DND-41 (cell line): ENCODE measurements around the gene CDC25C.

Source experiments
- ATAC-seq: fragments of 200-7000 bp; cut with Tn5 transposase; 3 replicates; pipeline ENCODE4 v1.9.1; 2021; ENCODE audit warnings: low read depth; ENCODE audit not compliant: insufficient read depth
- DNase-seq: peaks from one replicate; pipeline ENCODE4 v3.0.0-alpha.2; 2020
- H2AFZ ChIP-seq: 2 replicates; pipeline ENCODE4 v1.6.0; 2012; ENCODE audit warnings: low read depth, low read length
- H3K27ac ChIP-seq: 2 replicates; pipeline ENCODE4 v1.5.1; 2012; ENCODE audit warnings: low read length, inconsistent platforms
- H3K27me3 ChIP-seq: fragments of 200-600 bp; sonication (generic); 2 replicates; pipeline ENCODE4 v1.6.0; 2012; ENCODE audit warnings: low read length, mild to moderate bottlenecking, inconsistent platforms; ENCODE audit not compliant: insufficient read depth, poor library complexity
- H3K36me3 ChIP-seq: 2 replicates; pipeline ENCODE4 v1.5.1; 2012; ENCODE audit warnings: low read length, inconsistent platforms; ENCODE audit not compliant: insufficient read depth
- H3K4me1 ChIP-seq: 2 replicates; pipeline ENCODE4 v1.5.1; 2012; ENCODE audit warnings: mild to moderate bottlenecking, low read length; ENCODE audit not compliant: insufficient read depth
- H3K4me2 ChIP-seq: 2 replicates; pipeline ENCODE4 v1.6.0; 2012; ENCODE audit warnings: mild to moderate bottlenecking, moderate library complexity, low read length, inconsistent platforms; ENCODE audit not compliant: insufficient read depth
- H3K4me3 ChIP-seq, 2 experiments: fragments of 200-600 bp in 1 of 2; shearing (Covaris generic) in 1 of 2; 2 replicates each; pipeline ENCODE4 v1.5.1; 2012 to 2016; ENCODE audit warnings: inconsistent platforms in 2 of 2, low read length in 2 of 2, mild to moderate bottlenecking in 2 of 2, low read depth in 1 of 2, moderate library complexity in 1 of 2
- H3K79me2 ChIP-seq: 2 replicates; pipeline ENCODE4 v1.6.0; 2012; ENCODE audit warnings: low read length, inconsistent platforms; ENCODE audit not compliant: insufficient read depth
- H3K9ac ChIP-seq: 2 replicates; pipeline ENCODE4 v1.6.0; 2012; ENCODE audit warnings: low read depth, mild to moderate bottlenecking, inconsistent platforms, low read length, moderate library complexity
- H3K9me3 ChIP-seq: 2 replicates; pipeline ENCODE4 v1.5.1; 2012; ENCODE audit warnings: low read length, moderate library complexity, mild to moderate bottlenecking, inconsistent platforms; ENCODE audit not compliant: insufficient read depth, severe bottlenecking
- H4K20me1 ChIP-seq: 2 replicates; pipeline ENCODE4 v1.6.0; 2012; ENCODE audit warnings: low read length; ENCODE audit not compliant: insufficient read depth
- EZH2 ChIP-seq: IDR thresholded peaks from 3 replicates; pipeline ENCODE4 v1.6.1; 2012; ENCODE audit warnings: borderline replicate concordance, low read depth, mild to moderate bottlenecking, moderate library complexity, low read length, inconsistent platforms; ENCODE audit not compliant: severe bottlenecking
- TF ChIP-seq, protein P1 (sequence below): IDR thresholded peaks from 2 replicates; pipeline ENCODE4 v1.5.1; 2012; ENCODE audit warnings: borderline replicate concordance, low read length, moderate library complexity, mild to moderate bottlenecking; ENCODE audit not compliant: poor library complexity, severe bottlenecking; ENCODE audit errors: extremely low read depth

Gene CDC25C

GRCh38 chr5:138353560-138354080, 22.0 kb upstream of the CDC25C start:
- peaks cover 60% of the 10 kb centered on the region for H3K79me2 ChIP-seq
- no peak for TF ChIP-seq EZH2
- TF ChIP-seq, protein P1, sequence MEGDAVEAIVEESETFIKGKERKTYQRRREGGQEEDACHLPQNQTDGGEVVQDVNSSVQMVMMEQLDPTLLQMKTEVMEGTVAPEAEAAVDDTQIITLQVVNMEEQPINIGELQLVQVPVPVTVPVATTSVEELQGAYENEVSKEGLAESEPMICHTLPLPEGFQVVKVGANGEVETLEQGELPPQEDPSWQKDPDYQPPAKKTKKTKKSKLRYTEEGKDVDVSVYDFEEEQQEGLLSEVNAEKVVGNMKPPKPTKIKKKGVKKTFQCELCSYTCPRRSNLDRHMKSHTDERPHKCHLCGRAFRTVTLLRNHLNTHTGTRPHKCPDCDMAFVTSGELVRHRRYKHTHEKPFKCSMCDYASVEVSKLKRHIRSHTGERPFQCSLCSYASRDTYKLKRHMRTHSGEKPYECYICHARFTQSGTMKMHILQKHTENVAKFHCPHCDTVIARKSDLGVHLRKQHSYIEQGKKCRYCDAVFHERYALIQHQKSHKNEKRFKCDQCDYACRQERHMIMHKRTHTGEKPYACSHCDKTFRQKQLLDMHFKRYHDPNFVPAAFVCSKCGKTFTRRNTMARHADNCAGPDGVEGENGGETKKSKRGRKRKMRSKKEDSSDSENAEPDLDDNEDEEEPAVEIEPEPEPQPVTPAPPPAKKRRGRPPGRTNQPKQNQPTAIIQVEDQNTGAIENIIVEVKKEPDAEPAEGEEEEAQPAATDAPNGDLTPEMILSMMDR: no peak
- peak overlapping the region; percentile 74 for H2AFZ ChIP-seq
- peaks cover 17% of the 10 kb centered on the region for H3K4me1 ChIP-seq
- ATAC-seq: no peak
- DNase-seq: no peak
- H3K36me3 ChIP-seq: peaks cover 15% of the 10 kb centered on the region
- peaks cover 26% of the 10 kb centered on the region; the same call in 1 of the 2 replicates for H4K20me1 ChIP-seq
- H3K9me3 ChIP-seq: peaks cover 4% of the 10 kb centered on the region
- no peaks in the 10 kb centered on the region for H3K27me3 ChIP-seq
- peak overlapping the region; percentile 93 for H3K9ac ChIP-seq
- peak overlapping the region; percentile 88 to 96 for H3K4me3 ChIP-seq
- H3K4me2 ChIP-seq: peak overlapping the region; percentile 72
- H3K27ac ChIP-seq: peak overlapping the region; percentile 89

- Histone ChIP-seq H3K4me3 (peak overlapping the region; percentile 88 to 96), H4K20me1 (peaks cover 26% of the 10 kb centered on the region; the same call in 1 of the 2 replicates), H3K4me2 (peak overlapping the region; percentile 72), H3K4me1 (peaks cover 17% of the 10 kb centered on the region), H3K27ac (peak overlapping the region; percentile 89), H3K79me2 (peaks cover 53% of the 10 kb centered on the region), H3K9ac (peak overlapping the region; percentile 93), H3K27me3 (no peaks in the 10 kb centered on the region), H3K9me3 (peaks cover 4% of the 10 kb centered on the region), H2AFZ (peak overlapping the region; percentile 74), H3K36me3 (peaks cover 22% of the 10 kb centered on the region)
- ATAC-seq (peak; percentile 65), DNase-seq (peak; percentile 70)
- TF ChIP-seq EZH2: no peak
- TF ChIP-seq, protein P1: peak; percentile 55
These were observed 21.3 kb upstream of the CDC25C start for GRCh38 chr5:138352722-138353559.

DNA sequence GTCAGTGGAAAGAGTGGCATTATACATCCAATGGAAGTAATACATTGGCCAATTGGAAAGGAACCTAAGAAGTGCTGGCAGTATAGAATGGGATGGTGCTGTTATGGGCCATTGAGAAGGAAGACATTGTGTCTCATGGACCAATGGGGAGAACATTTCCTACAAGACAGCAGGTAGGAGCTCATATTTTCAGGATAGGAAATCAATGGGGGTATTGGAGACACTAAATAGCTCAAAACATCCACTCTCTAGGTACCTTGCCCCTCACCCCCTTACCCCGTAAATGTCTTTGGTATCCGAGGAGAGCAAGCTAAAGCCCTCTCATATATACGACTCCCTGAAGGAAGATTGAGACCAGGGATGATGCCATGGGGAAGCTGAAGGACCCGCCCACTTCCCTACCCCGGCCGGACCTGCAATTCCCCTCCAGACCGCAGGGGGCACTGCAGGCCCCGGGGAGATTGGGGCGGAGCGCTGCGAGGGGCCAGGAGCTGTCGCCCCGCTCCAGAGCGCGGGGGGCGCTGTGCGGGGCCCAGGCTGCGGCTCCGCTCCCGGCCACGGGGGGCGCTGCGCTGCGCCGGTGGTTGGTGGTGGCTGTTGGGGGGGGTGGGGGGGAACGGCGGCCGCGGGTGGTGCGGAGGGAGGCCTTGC, 20.6 kb upstream of the CDC25C start, which contains the start of gene KDM3B:
KDM3B (plus strand) TSS at position 615 of the 651 bp plus-strand sequence. CDS start 111 bp downstream, outside the sequence.
- H2AFZ ChIP-seq: peak within 1 kb of the TSS; percentile 74
- H3K36me3 ChIP-seq: peaks cover 29% of the 10 kb centered on the region
- H3K27ac ChIP-seq: peak within 1 kb of the TSS; percentile 89
- peaks cover 17% of the 10 kb centered on the region for H3K4me1 ChIP-seq
- peak; percentile 78 for ATAC-seq
- peaks cover 46% of the 10 kb centered on the region for H3K79me2 ChIP-seq
- H4K20me1 ChIP-seq: peaks cover 24% of the 10 kb centered on the region; the same call in 1 of the 2 replicates
- TF ChIP-seq EZH2: no peak
- TF ChIP-seq, protein P1: peak; percentile 99
- DNase-seq: peak; percentile 91
- H3K9ac ChIP-seq: peak within 1 kb of the TSS; percentile 93
- no peaks in the 10 kb centered on the region for H3K27me3 ChIP-seq
- peak within 1 kb of the TSS; percentile 88 to 96 for H3K4me3 ChIP-seq
- peak within 1 kb of the TSS; percentile 72 for H3K4me2 ChIP-seq
- peaks cover 4% of the 10 kb centered on the region for H3K9me3 ChIP-seq
